ENCODE results near the gene HMGN4.

Gene HMGN4

DNA sequence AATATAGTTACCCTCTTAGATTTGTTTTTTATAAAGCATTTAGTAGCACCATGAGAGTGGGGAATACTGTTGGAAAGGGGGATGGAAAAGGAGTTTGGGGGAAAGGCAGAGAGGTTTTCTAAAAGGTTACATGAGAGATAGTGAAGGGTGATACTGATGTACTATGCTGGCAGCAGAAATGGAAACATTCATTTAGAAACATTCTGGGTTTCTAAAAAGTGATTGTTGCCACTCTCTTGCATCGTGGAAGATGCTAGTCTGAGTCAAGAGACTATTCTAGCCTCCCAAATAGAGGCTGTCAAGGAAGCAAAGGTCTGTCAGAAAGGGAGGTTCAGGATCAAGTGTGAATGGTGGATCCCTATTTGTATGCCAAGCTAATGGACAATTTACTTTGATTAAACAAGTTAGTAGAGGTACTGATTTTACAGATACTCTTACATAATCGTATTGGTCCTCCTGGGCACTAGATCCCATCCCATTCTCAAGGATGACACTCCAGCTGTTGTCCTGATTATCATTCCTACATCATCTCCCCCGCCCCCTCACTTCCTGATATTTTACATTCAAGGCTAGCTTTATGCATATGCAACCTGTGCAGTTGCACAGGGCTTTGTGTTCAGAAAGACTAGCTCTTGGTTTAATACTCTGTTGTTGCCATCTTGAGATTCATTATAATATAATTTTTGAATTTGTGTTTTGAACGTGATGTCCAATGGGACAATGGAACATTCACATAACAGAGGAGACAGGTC, 43.2 kb downstream of the HMGN4 start:
- DNase-seq: no peak

DNA sequence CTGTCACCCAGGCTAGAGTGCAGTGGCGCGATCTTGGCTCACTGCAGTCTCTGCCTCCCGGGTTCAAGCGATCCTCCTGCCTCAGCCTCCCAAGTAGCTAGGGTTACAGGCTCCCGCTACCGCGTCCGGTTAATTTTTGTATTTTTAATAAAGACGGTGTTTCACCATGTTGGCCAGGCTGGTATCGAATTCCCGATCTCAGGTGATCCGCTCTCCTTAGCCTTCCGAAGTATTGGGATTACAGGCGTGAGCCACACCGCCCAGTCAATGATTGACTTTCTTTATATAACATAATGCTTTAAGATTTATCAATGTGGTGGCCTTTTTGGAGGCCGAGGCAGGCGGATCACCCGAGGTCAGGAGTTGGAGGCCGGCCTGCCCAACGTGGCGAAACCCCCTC, 50.8 kb downstream of the HMGN4 start:
- DNase-seq: no peak

DNA sequence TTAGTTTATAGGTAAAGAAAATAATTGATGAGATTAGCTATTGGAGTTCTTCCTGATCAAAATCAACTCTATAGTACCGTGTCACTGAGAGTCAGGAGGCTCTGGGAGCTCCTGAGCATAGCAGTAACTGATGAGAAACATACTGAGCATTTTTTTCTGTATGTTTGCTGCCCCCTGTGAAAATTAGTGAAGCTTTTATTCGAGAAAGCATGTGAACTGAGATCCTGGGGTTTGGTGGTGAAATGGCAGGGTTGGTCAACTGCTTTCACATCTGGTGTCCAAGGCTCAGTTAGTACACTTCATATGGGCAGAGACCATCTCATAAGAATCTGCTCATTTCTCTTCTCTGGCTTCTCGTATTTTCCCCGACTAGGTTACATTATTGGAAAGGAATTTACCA, 54.5 kb downstream of the HMGN4 start:
- peak; percentile 34 for DNase-seq

- DNase-seq: no peak
Measured at GRCh38 chr6:26593278-26594130, 55.3 kb downstream of the HMGN4 start.

- DNase-seq: no peak
Measured at GRCh38 chr6:26594131-26594498, 55.9 kb downstream of the HMGN4 start.

DNA sequence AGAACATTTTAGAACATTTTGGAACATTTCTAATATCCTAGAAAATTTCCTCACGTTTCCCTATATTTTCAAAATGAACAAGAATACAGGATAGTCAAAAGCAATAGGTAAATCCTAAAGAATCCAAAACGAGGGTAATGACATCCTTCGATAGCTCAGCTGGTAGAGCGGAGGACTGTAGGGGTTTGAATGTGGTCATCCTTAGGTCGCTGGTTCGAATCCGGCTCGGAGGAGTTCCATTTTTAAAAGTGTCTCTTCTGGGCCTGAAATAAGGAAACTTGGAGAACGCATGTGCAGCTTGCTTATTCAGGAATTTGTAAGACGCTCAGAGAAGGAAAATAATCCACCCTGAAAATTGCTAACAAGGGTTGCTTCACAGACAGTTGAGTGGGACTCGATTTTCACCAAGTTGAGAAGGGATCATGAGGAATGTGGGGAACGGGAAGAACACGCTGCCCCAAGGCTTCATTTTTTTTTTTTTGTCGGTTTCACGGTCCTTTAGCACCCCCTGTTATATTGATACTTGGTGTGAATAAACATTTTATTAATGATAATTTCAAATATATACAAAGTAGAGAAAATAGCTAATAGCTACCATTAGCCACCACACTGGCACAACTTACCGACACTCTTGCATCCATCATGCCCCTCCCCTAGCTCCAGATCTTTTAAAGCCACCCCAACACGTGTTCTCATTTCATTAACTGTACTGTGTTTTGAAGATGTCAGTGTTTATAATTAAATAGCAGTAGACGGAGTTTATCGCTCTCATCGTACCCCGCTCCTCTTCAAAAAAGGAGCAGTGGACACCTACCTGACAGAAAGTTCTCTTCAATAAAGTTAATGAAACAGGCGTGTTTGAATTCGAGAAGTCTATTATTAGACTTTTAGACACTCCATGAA, 56.8 kb downstream of the HMGN4 start:
- DNase-seq: peak; percentile 84

- peak; percentile 91 for DNase-seq
Measured at GRCh38 chr6:26595669-26596269, 57.6 kb downstream of the HMGN4 start.

Data from hematopoietic multipotent progenitor cell treated with erythropoietin and hydrocortisone succinate and interleukin-3 and kit ligand, for 8 days (in vitro differentiated cells).